ENCODE data around the gene COL8A2. TPM values are rescaled to one million over a fixed set of nuclear protein-coding genes. Genes with fewer than 3 reads are reported as not detected.

COL8A2 gene
- total RNA-seq, 1 experiment from 2014 or later: 1.2 TPM

GRCh38 chr1:36137776-36138175 is 12.8 kb upstream of the COL8A2 start:
- no peak for TF ChIP-seq POLR2AphosphoS5 (IDR thresholded peaks at IDR 0.05; ENCODE audit: low read depth, low read length)
- TF ChIP-seq, protein P1, sequence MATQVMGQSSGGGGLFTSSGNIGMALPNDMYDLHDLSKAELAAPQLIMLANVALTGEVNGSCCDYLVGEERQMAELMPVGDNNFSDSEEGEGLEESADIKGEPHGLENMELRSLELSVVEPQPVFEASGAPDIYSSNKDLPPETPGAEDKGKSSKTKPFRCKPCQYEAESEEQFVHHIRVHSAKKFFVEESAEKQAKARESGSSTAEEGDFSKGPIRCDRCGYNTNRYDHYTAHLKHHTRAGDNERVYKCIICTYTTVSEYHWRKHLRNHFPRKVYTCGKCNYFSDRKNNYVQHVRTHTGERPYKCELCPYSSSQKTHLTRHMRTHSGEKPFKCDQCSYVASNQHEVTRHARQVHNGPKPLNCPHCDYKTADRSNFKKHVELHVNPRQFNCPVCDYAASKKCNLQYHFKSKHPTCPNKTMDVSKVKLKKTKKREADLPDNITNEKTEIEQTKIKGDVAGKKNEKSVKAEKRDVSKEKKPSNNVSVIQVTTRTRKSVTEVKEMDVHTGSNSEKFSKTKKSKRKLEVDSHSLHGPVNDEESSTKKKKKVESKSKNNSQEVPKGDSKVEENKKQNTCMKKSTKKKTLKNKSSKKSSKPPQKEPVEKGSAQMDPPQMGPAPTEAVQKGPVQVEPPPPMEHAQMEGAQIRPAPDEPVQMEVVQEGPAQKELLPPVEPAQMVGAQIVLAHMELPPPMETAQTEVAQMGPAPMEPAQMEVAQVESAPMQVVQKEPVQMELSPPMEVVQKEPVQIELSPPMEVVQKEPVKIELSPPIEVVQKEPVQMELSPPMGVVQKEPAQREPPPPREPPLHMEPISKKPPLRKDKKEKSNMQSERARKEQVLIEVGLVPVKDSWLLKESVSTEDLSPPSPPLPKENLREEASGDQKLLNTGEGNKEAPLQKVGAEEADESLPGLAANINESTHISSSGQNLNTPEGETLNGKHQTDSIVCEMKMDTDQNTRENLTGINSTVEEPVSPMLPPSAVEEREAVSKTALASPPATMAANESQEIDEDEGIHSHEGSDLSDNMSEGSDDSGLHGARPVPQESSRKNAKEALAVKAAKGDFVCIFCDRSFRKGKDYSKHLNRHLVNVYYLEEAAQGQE (IDR thresholded peaks at IDR 0.05; ENCODE audit: insufficient read depth in 1 of 2, low read depth in 2 of 2, low read length in 1 of 2): no peak
- TF ChIP-seq SIN3A (IDR thresholded peaks at IDR 0.05; ENCODE audit: borderline replicate concordance, insufficient read depth, low read depth, low read length): no peak
- TF ChIP-seq, protein P2, sequence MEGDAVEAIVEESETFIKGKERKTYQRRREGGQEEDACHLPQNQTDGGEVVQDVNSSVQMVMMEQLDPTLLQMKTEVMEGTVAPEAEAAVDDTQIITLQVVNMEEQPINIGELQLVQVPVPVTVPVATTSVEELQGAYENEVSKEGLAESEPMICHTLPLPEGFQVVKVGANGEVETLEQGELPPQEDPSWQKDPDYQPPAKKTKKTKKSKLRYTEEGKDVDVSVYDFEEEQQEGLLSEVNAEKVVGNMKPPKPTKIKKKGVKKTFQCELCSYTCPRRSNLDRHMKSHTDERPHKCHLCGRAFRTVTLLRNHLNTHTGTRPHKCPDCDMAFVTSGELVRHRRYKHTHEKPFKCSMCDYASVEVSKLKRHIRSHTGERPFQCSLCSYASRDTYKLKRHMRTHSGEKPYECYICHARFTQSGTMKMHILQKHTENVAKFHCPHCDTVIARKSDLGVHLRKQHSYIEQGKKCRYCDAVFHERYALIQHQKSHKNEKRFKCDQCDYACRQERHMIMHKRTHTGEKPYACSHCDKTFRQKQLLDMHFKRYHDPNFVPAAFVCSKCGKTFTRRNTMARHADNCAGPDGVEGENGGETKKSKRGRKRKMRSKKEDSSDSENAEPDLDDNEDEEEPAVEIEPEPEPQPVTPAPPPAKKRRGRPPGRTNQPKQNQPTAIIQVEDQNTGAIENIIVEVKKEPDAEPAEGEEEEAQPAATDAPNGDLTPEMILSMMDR (IDR thresholded peaks at IDR 0.05): no peak
- no peak for TF ChIP-seq TCF7L2 (IDR thresholded peaks at IDR 0.05; ENCODE audit: low read depth, low read length)

DNA sequence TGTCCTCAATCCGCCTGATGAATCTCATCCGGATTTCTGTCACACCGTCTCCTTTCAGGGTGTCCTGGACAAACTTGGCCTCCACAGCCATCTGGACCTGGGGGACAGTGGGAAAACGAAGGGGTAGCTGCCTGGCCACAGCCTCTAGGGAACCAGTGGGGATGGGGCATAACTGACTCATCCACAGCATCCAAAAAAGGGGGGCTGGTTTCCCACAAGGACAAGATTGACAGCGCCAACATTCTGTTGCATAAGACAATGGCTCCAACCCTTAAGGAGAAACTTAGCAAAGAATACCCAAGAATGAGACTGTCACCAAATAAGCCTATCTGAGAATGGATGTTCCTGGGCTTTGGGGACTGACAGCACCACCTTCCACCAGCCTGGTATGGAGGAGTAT is 12.2 kb upstream of the COL8A2 start:
- DNase-seq (ENCODE audit: low read depth, low spot score) (no peak), ATAC-seq (no peak)
- no peaks in the 10 kb centered on the region for H3K27me3 ChIP-seq (ENCODE audit: control insufficient read depth, insufficient read depth, low read length)
- peaks cover 19% of the 10 kb centered on the region for H3K36me3 ChIP-seq (ENCODE audit: control insufficient read depth, insufficient read depth, low read length)
- H3K27ac ChIP-seq (ENCODE audit: low read length): no peak overlapping the region
- H3K4me1 ChIP-seq (ENCODE audit: control insufficient read depth, insufficient read depth, low read length): peaks cover 3% of the 10 kb centered on the region; the same call in 1 of the 2 replicates
- intact Hi-C loops (cut with micrococcal nuclease; ENCODE audit: unreplicated experiment) (no loop called here), in situ Hi-C loops (cut with HindIII; ENCODE audit: low pct_unique_long_range_greater_than_20kb, low sequenced_read_pairs) (no loop called here)
- POLR2A ChIA-PET: no interaction called here
- no peaks in the 10 kb centered on the region for H3K9me3 ChIP-seq (ENCODE audit: control insufficient read depth, insufficient read depth, low read depth, low read length)
- no TSS peak for BruUV-seq (replicated peaks)
- CTCF ChIA-PET: no interaction called here
- no peak overlapping the region for H3K4me3 ChIP-seq (ENCODE audit: low read depth in 2 of 2, low read length in 2 of 2)
- TF ChIP-seq, protein P2 (IDR thresholded peaks at IDR 0.05): no peak
- TF ChIP-seq SIN3A (IDR thresholded peaks at IDR 0.05; ENCODE audit: borderline replicate concordance, insufficient read depth, low read depth, low read length) (no peak), POLR2AphosphoS5 (IDR thresholded peaks at IDR 0.05; ENCODE audit: low read depth, low read length) (no peak), TCF7L2 (IDR thresholded peaks at IDR 0.05; ENCODE audit: low read depth, low read length) (no peak)
- TF ChIP-seq, protein P1 (IDR thresholded peaks at IDR 0.05; ENCODE audit: insufficient read depth in 1 of 2, low read depth in 2 of 2, low read length in 1 of 2): no peak

More at GRCh38 chr1:36137776-36138175, 12.8 kb upstream of the COL8A2 start:
- H3K36me3 ChIP-seq (ENCODE audit: control insufficient read depth, insufficient read depth, low read length): peaks cover 19% of the 10 kb centered on the region
- in situ Hi-C loops (cut with HindIII; ENCODE audit: low pct_unique_long_range_greater_than_20kb, low sequenced_read_pairs) (no loop called here), intact Hi-C loops (cut with micrococcal nuclease; ENCODE audit: unreplicated experiment) (no loop called here)
- ATAC-seq (no peak), DNase-seq (ENCODE audit: low read depth, low spot score) (no peak)
- no TSS peak for BruUV-seq (replicated peaks)
- peaks cover 3% of the 10 kb centered on the region; the same call in 1 of the 2 replicates for H3K4me1 ChIP-seq (ENCODE audit: control insufficient read depth, insufficient read depth, low read length)
- no peaks in the 10 kb centered on the region for H3K27me3 ChIP-seq (ENCODE audit: control insufficient read depth, insufficient read depth, low read length)
- POLR2A ChIA-PET: no interaction called here
- CTCF ChIA-PET: no interaction called here
- H3K9me3 ChIP-seq (ENCODE audit: control insufficient read depth, insufficient read depth, low read depth, low read length): no peaks in the 10 kb centered on the region
- no peak overlapping the region for H3K4me3 ChIP-seq (ENCODE audit: low read depth in 2 of 2, low read length in 2 of 2)
- no peak overlapping the region for H3K27ac ChIP-seq (ENCODE audit: low read length)

Data from Panc1 (cell line).